GM12864 (cell line): ENCODE measurements around the gene TSPAN32.

ENCODE experiments used
- DNase-seq: peaks from one replicate; pipeline ENCODE4 v3.0.0-alpha.2; 2011; ENCODE audit warnings: low read depth
- H3K4me3 ChIP-seq: 2 replicates; pipeline ENCODE4 v1.5.1; 2011; ENCODE audit warnings: mild to moderate bottlenecking, low read depth, low read length, control low read depth
- CTCF ChIP-seq: IDR thresholded peaks from 2 replicates; pipeline ENCODE4 v1.5.1; 2011; ENCODE audit warnings: low read depth, mild to moderate bottlenecking, moderate library complexity, low read length, control low read depth, inconsistent platforms; ENCODE audit errors: missing control alignments

Gene TSPAN32

DNA sequence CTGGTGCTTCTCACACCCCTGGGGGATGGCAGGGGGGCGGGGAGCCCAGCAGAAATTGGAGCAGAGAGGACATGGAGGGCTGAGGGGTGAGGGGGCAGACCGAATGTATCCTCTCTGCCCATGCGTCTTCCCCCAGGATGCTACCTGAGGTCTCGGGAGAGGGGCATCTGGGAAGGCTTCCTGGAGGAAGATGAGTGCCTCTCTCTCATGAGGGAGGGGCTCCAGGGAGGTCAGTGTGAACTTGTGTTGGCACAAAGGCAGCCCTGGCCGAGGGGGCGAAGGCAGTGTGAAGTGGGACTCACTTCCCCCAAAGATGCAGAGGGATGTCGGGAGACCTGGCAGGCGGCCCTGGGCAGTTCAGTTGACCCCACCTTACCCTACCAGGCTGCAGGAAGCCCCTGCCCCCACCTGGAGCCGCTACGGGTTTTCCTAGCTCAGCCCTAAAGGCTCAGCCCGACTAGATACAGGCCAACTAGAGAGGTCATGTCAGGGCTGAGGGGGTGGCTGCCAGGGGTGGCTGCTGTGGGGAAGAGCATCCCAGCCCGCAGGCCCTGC is 41.8 kb upstream of the TSPAN32 start:
- no peak for DNase-seq
- no peak for TF ChIP-seq CTCF
- no peak overlapping the region for H3K4me3 ChIP-seq

GRCh38 chr11:2260491-2261364 is 41.1 kb upstream of the TSPAN32 start:
- no peak for TF ChIP-seq CTCF
- no peak overlapping the region for H3K4me3 ChIP-seq
- DNase-seq, result no peak

GRCh38 chr11:2261436-2262230 is 40.2 kb upstream of the TSPAN32 start:
- no peak for DNase-seq
- no peak overlapping the region for H3K4me3 ChIP-seq
- TF ChIP-seq CTCF, result no peak

DNA sequence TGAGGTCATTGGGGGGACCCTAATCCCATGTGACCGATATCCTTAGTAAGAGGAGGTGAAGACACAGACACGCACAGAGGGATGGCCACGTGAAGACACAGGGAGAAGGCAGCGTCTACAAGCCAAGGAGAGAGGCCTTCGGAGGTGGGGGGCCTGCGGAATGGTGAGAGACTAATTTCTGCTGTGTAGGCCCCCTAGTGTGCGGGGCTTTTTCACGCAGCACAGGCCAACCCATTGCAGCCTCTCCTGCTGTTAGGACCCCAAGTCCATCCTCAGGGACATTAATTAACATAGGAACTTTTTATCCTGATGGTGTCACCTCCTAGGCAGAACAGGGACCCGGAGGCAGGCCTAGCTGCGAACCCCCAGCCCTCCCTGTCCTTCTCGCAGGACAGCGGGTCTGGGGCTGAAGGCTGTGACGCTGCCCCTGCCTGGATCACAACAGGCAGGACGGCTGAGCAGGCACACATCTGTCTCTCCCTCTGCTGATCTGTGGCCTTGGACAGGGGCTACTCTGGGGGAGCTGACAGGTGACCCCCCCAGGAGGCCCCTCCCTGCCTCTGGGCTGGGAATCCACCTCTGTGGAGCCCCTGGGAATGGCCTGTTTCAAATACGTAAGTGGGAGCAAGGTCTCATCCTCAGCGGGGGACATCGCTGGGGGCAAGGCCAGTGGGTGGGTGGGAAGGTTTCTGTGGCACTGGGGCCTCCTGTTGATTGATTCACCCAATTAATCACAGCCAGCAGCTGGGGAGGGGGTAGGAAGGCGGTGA is 39.3 kb upstream of the TSPAN32 start:
- DNase-seq, result no peak
- H3K4me3 ChIP-seq, result no peak overlapping the region
- no peak for TF ChIP-seq CTCF

- H3K4me3 ChIP-seq, result no peak overlapping the region
- TF ChIP-seq CTCF, result no peak
- DNase-seq, result no peak
Observed at GRCh38 chr11:2263071-2263565, 38.7 kb upstream of the TSPAN32 start.

DNA sequence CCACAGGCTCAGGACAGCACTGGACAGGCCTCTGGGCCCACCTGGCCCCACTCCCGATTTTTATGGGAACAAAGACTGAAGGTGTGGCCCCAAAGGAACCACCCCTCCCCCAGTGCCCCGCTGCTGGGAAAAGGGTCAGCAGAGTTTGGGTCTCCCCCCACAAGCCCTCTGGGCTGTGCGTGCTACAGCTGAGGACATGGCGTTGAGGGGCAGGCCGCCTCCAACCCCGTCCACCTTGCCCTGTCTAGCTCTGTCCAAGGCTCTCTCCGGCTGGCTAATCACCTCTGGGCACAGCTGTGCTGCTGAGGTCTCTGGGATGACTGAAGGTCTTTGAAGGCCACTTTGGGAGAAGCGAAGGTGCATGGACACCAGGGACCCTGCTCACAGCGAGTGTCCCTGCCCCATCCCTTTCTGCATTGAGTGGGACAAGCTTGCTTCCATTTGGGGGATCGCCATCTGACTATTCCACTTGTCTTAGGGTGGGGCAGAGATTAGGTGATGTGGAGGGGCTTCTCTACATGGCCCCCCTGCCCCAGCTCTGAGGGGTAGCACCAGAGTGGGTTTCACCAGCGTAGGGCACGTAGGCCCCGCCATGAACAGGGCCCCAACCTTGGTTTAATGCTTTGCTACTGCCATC is 38.0 kb upstream of the TSPAN32 start:
- no peak for DNase-seq
- H3K4me3 ChIP-seq, result no peak overlapping the region
- TF ChIP-seq CTCF, result no peak
